Endothelial cell of umbilical vein (primary cell): ENCODE data around the gene CMTM8. TPM values are rescaled to one million over a fixed set of nuclear protein-coding genes. Genes with fewer than 3 reads are reported as not detected.

Experiments used
- BruUV-seq: library from RNA; stranded (reverse); fragments of 400-500 nt; replicated peaks from 2 replicates; lab custom pipeline; 2021; lab: Mats Ljungman, UMichigan
- CTCF ChIA-PET: fragments of 300-600, 350-600 bp; sonication (Branson Sonifier 250); formaldehyde crosslinking; loops from one replicate; lab custom pipeline; 2021; ENCODE audit warnings: antibody characterized with exemption, inconsistent platforms; lab: Charles Lee
- POLR2A ChIA-PET: fragments of 300-600, 350-600 bp; sonication (Branson Sonifier 250); formaldehyde crosslinking; loops from one replicate; lab custom pipeline; 2021; ENCODE audit warnings: antibody characterized with exemption, inconsistent platforms; lab: Charles Lee
- DNase-seq: peaks from one replicate; pipeline ENCODE4 v3.0.0-alpha.2; 2011; ENCODE audit warnings: low read depth, low spot score
- FAIRE-seq: peaks from 2 replicates; lab custom pipeline; 2011; peaks lifted over from hg19 to GRCh38; lab: Jason Lieb, UNC
- H2AFZ ChIP-seq: 2 replicates; pipeline ENCODE4 v1.6.0; 2012; ENCODE audit warnings: low read depth, low read length, control low read depth, inconsistent platforms
- H3K27ac ChIP-seq: 2 replicates; pipeline ENCODE4 v1.5.1; 2011; ENCODE audit warnings: low read depth, mild to moderate bottlenecking, control low read depth, low read length, moderate library complexity; ENCODE audit not compliant: insufficient read depth
- H3K27me3 ChIP-seq, 2 experiments: 2 replicates each; pipeline versions ENCODE4 v1.6.0 to v1.6.1; 2011; ENCODE audit warnings: low read length in 2 of 2, mixed read lengths in 1 of 2; ENCODE audit not compliant: control insufficient read depth in 2 of 2, insufficient read depth in 2 of 2
- H3K36me3 ChIP-seq, 2 experiments: 2 replicates in 1 of 2; 3 replicates in 1 of 2; pipeline ENCODE4 v1.5.1; 2011; ENCODE audit warnings: low read length in 2 of 2, mild to moderate bottlenecking in 1 of 2, moderate library complexity in 1 of 2; ENCODE audit not compliant: control insufficient read depth in 2 of 2, insufficient read depth in 2 of 2; ENCODE audit errors: extremely low read depth in 1 of 2
- H3K4me1 ChIP-seq: 3 replicates; pipeline ENCODE4 v1.5.1; 2011; ENCODE audit warnings: mild to moderate bottlenecking, low read length; ENCODE audit not compliant: control insufficient read depth, insufficient read depth; ENCODE audit errors: extremely low read depth
- H3K4me2 ChIP-seq: 2 replicates; pipeline ENCODE4 v1.6.1; 2011; ENCODE audit warnings: low read length, control low read depth, mixed read lengths; ENCODE audit not compliant: insufficient read depth
- H3K4me3 ChIP-seq, 3 experiments: fragments of 200-600 bp in 1 of 3; sonication (generic), shearing (Covaris generic) in 1 of 3; replicated peaks in 1 of 3; 2 replicates each; pipeline ENCODE4 v1.5.1; 2011 to 2016; ENCODE audit warnings: control low read depth in 3 of 3, low read length in 3 of 3, mild to moderate bottlenecking in 2 of 3, inconsistent platforms in 1 of 3, low read depth in 1 of 3, moderate library complexity in 1 of 3; ENCODE audit not compliant: insufficient read depth in 1 of 3
- H3K79me2 ChIP-seq: 2 replicates; pipeline ENCODE4 v1.6.0; 2012; ENCODE audit warnings: low read length, inconsistent platforms; ENCODE audit not compliant: control insufficient read depth, insufficient read depth
- H3K9ac ChIP-seq: replicated peaks from 2 replicates; pipeline ENCODE3; 2011; ENCODE audit warnings: low read length, control low read depth; ENCODE audit not compliant: insufficient read depth; ENCODE audit errors: extremely low read depth
- H3K9me1 ChIP-seq: replicated peaks from 3 replicates; pipeline ENCODE4 v1.6.0; 2011; ENCODE audit warnings: mild to moderate bottlenecking, low read length; ENCODE audit not compliant: control insufficient read depth, insufficient read depth; ENCODE audit errors: extremely low read depth
- H3K9me3 ChIP-seq: replicated peaks from 2 replicates; pipeline ENCODE4 v1.5.1; 2012; ENCODE audit warnings: low read length, inconsistent platforms; ENCODE audit not compliant: control insufficient read depth, insufficient read depth
- H4K20me1 ChIP-seq: replicated peaks from 2 replicates; pipeline ENCODE3; 2011; ENCODE audit warnings: mild to moderate bottlenecking, low read length; ENCODE audit not compliant: control insufficient read depth, insufficient read depth; ENCODE audit errors: extremely low read depth
- EZH2 ChIP-seq: IDR thresholded peaks from 2 replicates; pipeline ENCODE4 v1.6.1; 2012; ENCODE audit warnings: borderline replicate concordance, low read depth, mild to moderate bottlenecking, moderate library complexity, low read length, inconsistent platforms; ENCODE audit not compliant: severe bottlenecking
- FOS ChIP-seq: IDR thresholded peaks from 2 replicates; pipeline ENCODE4 v1.6.1; 2011; ENCODE audit warnings: mild to moderate bottlenecking, low read length, moderate library complexity, borderline replicate concordance; ENCODE audit not compliant: insufficient read depth
- GATA2 ChIP-seq: IDR thresholded peaks from 2 replicates; pipeline ENCODE4 v1.7.0; 2011; ENCODE audit warnings: low read depth, mild to moderate bottlenecking, moderate library complexity, mixed read lengths, low read length; ENCODE audit not compliant: insufficient read length, insufficient read depth
- JUN ChIP-seq: IDR thresholded peaks from 2 replicates; pipeline ENCODE4 v1.6.1; 2011; ENCODE audit warnings: borderline replicate concordance, low read depth; ENCODE audit not compliant: insufficient read length, insufficient read depth
- MYC ChIP-seq: IDR thresholded peaks from one replicate; pipeline ENCODE4 v1.6.1; 2011; ENCODE audit warnings: mild to moderate bottlenecking, low read depth, low read length
- POLR2A ChIP-seq: IDR thresholded peaks from 2 replicates; pipeline ENCODE4 v1.6.1; 2012; ENCODE audit warnings: low read depth, mild to moderate bottlenecking, control low read depth, low read length
- POLR2AphosphoS5 ChIP-seq: IDR thresholded peaks from 2 replicates; pipeline ENCODE4 v1.6.1; 2012; ENCODE audit warnings: low read depth, mild to moderate bottlenecking, control low read depth, low read length, moderate library complexity; ENCODE audit not compliant: insufficient read depth
- dilution Hi-C: fragments of 300-500 bp; cut with MboI; formaldehyde crosslinking; loops from one replicate; pipeline ENCODE4 v1.15.0; 2019; ENCODE audit warnings: low sequenced_read_pairs; ENCODE audit not compliant: extremely low pct_ligation_motif_present
- intact Hi-C: fragments of 100-400 bp; cut with micrococcal nuclease; formaldehyde crosslinking; loops from one replicate; pipeline ENCODE4 v1.10.0; 2022
- polyA plus RNA-seq, 4 experiments: library from polyadenylated mRNA; depleted of rRNA in 3 of 4; stranded (reverse) in 3 of 4; unstranded in 1 of 4; fragments of >200 nt; gene quantifications; 2 replicates each; pipeline versions ENCODE4 v1.2.1 to v1.2.3, GENCODE V29; 2011 to 2012; ENCODE audit warnings: missing spikeins in 1 of 4
- total RNA-seq: library from RNA; stranded (reverse); gene quantifications from 2 replicates; pipeline ENCODE4 v1.2.3, GENCODE V29; 2021
- TF ChIP-seq, protein P1 (sequence below): IDR thresholded peaks from 2 replicates; pipeline ENCODE4 v1.6.1; 2011; ENCODE audit not compliant: insufficient read depth, insufficient read length
- TF ChIP-seq, protein P2 (sequence below), 2 donors: IDR thresholded peaks; 1 replicate in 1 of 2; 2 replicates in 1 of 2; pipeline ENCODE4 v1.5.1; 2011; ENCODE audit warnings: low read length in 2 of 2, mild to moderate bottlenecking in 2 of 2, moderate library complexity in 2 of 2, control low read depth in 1 of 2, inconsistent platforms in 1 of 2, low read depth in 1 of 2; ENCODE audit not compliant: insufficient read depth in 1 of 2; ENCODE audit errors: extremely low read depth in 1 of 2

The CMTM8 gene
- total and polyA plus RNA-seq, 2 donors (not counting 3 experiments of a cell fraction or from before 2014, with no cell fraction given): 7.3 to 11.9 TPM

DNA sequence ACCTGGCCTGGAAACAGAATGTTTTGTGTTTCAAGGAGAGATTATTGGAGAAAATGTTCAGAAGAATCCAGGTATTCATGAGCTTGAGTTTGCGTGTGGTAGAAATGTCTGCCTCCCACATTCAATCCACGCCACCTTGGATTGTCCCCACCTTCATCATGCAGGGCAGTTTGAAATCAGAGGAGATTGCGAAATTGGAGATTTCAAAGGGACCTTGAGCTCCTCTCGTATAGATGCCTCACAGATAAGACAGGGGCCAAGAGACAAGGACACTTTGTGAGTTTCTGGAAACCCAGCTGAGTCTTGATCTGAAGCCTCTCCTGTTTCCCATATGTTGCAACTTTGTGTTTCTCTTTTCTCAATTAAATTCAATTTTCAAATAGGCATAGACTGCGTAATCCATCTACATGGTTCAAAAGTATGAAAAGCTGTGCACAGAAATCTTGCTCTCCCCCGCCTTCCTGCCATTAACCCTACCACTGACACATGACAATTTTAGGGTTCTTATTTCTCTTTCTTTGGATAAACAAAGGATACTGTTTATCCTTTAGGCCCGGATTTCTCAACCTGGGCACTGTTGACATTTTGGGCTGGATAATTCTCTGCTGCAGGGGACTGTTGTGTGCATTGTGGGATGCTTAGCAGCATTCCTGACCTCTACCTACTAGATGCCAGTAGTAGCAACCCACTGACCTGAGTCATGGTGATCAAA lies 53.8 kb downstream of the CMTM8 start:
- no peaks in the 10 kb centered on the region for H3K79me2 ChIP-seq
- FAIRE-seq (no peak), DNase-seq (no peak)
- ChIA-PET POLR2A (no interaction called here), CTCF (interaction anchor here (1.1 to 1.3 kb wide), 2 partner anchors 20 to 176 kb away, joined by 3 to 4 read pairs; no protein-coding TSS in a partner anchor)
- no peaks in the 10 kb centered on the region for H3K9me3 ChIP-seq
- no peak overlapping the region for H2AFZ ChIP-seq
- no peaks in the 10 kb centered on the region for H3K27me3 ChIP-seq
- TF ChIP-seq FOS (no peak), POLR2A (no peak), JUN (no peak)
- H3K27ac ChIP-seq: no peak overlapping the region
- no peak overlapping the region for H3K4me2 ChIP-seq
- no peaks in the 10 kb centered on the region for H3K36me3 ChIP-seq
- H3K4me3 ChIP-seq: no peak overlapping the region
- intact Hi-C loops: no loop called here
- BruUV-seq: no TSS peak
- H3K9me1 ChIP-seq: no peaks in the 10 kb centered on the region
- H3K9ac ChIP-seq: no peak overlapping the region
- dilution Hi-C loops: no loop called here
- H3K4me1 ChIP-seq: peaks cover 3% of the 10 kb centered on the region
- no peaks in the 10 kb centered on the region for H4K20me1 ChIP-seq

DNA sequence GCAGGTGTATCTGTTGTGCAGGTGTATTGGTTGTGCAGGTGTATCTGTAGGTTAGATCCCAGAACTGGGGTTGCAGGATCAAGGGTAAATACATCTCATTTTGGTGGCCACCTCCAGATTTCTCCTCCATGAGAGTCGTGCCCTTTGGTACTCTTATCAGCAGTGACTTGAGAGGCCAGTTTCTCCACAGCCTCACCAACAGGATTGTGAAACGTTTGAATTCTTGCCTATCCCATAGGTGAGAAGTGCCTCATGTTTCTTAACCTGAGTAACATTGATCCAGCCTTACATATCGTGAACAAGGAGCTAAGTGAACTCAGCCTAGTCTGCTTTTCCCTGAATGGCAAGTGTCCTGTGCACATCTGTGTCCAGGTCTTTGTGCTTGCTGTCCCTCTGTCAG lies 55.4 kb downstream of the CMTM8 start:
- dilution Hi-C loops (no loop called here), intact Hi-C loops (no loop called here)
- TF ChIP-seq POLR2AphosphoS5: no peak
- TF ChIP-seq FOS: no peak
- no peak for TF ChIP-seq GATA2
- TF ChIP-seq, protein P1, sequence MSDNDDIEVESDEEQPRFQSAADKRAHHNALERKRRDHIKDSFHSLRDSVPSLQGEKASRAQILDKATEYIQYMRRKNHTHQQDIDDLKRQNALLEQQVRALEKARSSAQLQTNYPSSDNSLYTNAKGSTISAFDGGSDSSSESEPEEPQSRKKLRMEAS: no peak
- TF ChIP-seq JUN: no peak
- TF ChIP-seq, protein P2, sequence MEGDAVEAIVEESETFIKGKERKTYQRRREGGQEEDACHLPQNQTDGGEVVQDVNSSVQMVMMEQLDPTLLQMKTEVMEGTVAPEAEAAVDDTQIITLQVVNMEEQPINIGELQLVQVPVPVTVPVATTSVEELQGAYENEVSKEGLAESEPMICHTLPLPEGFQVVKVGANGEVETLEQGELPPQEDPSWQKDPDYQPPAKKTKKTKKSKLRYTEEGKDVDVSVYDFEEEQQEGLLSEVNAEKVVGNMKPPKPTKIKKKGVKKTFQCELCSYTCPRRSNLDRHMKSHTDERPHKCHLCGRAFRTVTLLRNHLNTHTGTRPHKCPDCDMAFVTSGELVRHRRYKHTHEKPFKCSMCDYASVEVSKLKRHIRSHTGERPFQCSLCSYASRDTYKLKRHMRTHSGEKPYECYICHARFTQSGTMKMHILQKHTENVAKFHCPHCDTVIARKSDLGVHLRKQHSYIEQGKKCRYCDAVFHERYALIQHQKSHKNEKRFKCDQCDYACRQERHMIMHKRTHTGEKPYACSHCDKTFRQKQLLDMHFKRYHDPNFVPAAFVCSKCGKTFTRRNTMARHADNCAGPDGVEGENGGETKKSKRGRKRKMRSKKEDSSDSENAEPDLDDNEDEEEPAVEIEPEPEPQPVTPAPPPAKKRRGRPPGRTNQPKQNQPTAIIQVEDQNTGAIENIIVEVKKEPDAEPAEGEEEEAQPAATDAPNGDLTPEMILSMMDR (IDR thresholded peaks at IDR 0.05; ENCODE audit: extremely low read depth in 1 of 2, insufficient read depth in 1 of 2, low read depth in 1 of 2, low read length in 2 of 2): no peak
- no peak for TF ChIP-seq POLR2A
- no peak for TF ChIP-seq EZH2
- no peak for TF ChIP-seq MYC
- no peak for FAIRE-seq
- ChIA-PET CTCF (interaction anchor here (1.5 to 2.5 kb wide), 2 partner anchors 14 to 22 kb away, joined by 4 to 12 read pairs; no protein-coding TSS in a partner anchor), POLR2A (no interaction called here)
- peaks cover 3% of the 10 kb centered on the region for H3K4me1 ChIP-seq
- no peaks in the 10 kb centered on the region for H3K79me2 ChIP-seq
- DNase-seq: no peak
- no peak overlapping the region for H3K9ac ChIP-seq
- no peaks in the 10 kb centered on the region for H3K9me3 ChIP-seq
- no peaks in the 10 kb centered on the region for H3K36me3 ChIP-seq
- no peaks in the 10 kb centered on the region for H3K9me1 ChIP-seq
- no peaks in the 10 kb centered on the region for H4K20me1 ChIP-seq
- H3K4me2 ChIP-seq: no peak overlapping the region
- no peaks in the 10 kb centered on the region for H3K27me3 ChIP-seq
- no peak overlapping the region for H3K27ac ChIP-seq
- BruUV-seq: no TSS peak
- H3K4me3 ChIP-seq: no peak overlapping the region
- H2AFZ ChIP-seq: no peak overlapping the region
